IMR-90 (cell line): Measurements from ENCODE around the gene CHN1. TPM values are rescaled to one million over a fixed set of nuclear protein-coding genes. Genes with fewer than 3 reads are reported as not detected.

Experiments
- ATAC-seq: fragments of 200-7000 bp; cut with Tn5 transposase; 2 replicates; pipeline ENCODE4 v1.9.1; 2020; ENCODE audit warnings: low read depth, mild to moderate bottlenecking, moderate library complexity
- BruUV-seq: library from RNA; stranded (reverse); fragments of 400-500 nt; replicated peaks from 2 replicates; lab custom pipeline; 2021; lab: Mats Ljungman, UMichigan
- CTCF ChIA-PET: fragments of 300-600 bp; formaldehyde crosslinking; extraction: SDS; loops from one replicate; lab custom pipeline; 2021; ENCODE audit warnings: antibody characterized with exemption; lab: Yijun Ruan, JAX
- POLR2A ChIA-PET: fragments of 300-600 bp; sonication (Branson Sonifier 250); formaldehyde crosslinking; loops from one replicate; lab custom pipeline; 2022; ENCODE audit warnings: antibody characterized with exemption; ENCODE audit not compliant: unreplicated experiment; lab: Charles Lee
- DNase-seq: peaks from one replicate; pipeline ENCODE4 v3.0.0; 2013
- H2AFZ ChIP-seq: replicated peaks from 2 replicates; pipeline ENCODE3; 2013; ENCODE audit warnings: low read length, mild to moderate bottlenecking; ENCODE audit not compliant: poor library complexity
- H2AK5ac ChIP-seq: 2 replicates; pipeline ENCODE4 v1.6.1; 2013; ENCODE audit warnings: low read depth, low read length, inconsistent platforms
- H2AK9ac ChIP-seq: replicated peaks from 2 replicates; pipeline ENCODE3; 2013; ENCODE audit warnings: mild to moderate bottlenecking, low read depth, low read length, moderate library complexity; ENCODE audit not compliant: poor library complexity
- H2BK120ac ChIP-seq: 2 replicates; pipeline ENCODE4 v1.6.1; 2013; ENCODE audit warnings: low read depth, low read length, inconsistent platforms
- H2BK15ac ChIP-seq: 3 replicates; pipeline ENCODE4 v1.6.1; 2013; ENCODE audit warnings: low read depth, low read length, inconsistent platforms
- H2BK20ac ChIP-seq: 2 replicates; pipeline ENCODE4 v1.6.1; 2013; ENCODE audit warnings: low read depth, mild to moderate bottlenecking, inconsistent platforms, low read length, moderate library complexity
- H2BK5ac ChIP-seq: 2 replicates; pipeline ENCODE4 v1.6.1; 2013; ENCODE audit warnings: mild to moderate bottlenecking, low read depth, low read length, inconsistent platforms; ENCODE audit not compliant: poor library complexity, severe bottlenecking
- H3K14ac ChIP-seq: replicated peaks from 2 replicates; pipeline ENCODE4 v1.6.1; 2013; ENCODE audit warnings: low read depth, low read length, inconsistent platforms
- H3K18ac ChIP-seq: 2 replicates; pipeline ENCODE4 v1.6.1; 2013; ENCODE audit warnings: low read depth, low read length, control low read depth
- H3K23ac ChIP-seq: 2 replicates; pipeline ENCODE4 v1.6.1; 2013; ENCODE audit warnings: low read depth, low read length, inconsistent platforms
- H3K27ac ChIP-seq: 2 replicates; pipeline ENCODE4 v1.5.1; 2013; ENCODE audit warnings: mild to moderate bottlenecking, control low read depth, low read length; ENCODE audit not compliant: insufficient read depth
- H3K27me3 ChIP-seq: 2 replicates; pipeline ENCODE4 v1.6.1; 2013; ENCODE audit warnings: low read length; ENCODE audit not compliant: control insufficient read depth, insufficient read depth
- H3K36me3 ChIP-seq: 2 replicates; pipeline ENCODE4 v1.6.1; 2013; ENCODE audit warnings: low read length, mixed read lengths; ENCODE audit not compliant: control insufficient read depth, insufficient read depth
- H3K4ac ChIP-seq: 2 replicates; pipeline ENCODE4 v1.6.1; 2013; ENCODE audit warnings: low read depth, low read length, inconsistent platforms
- H3K4me1 ChIP-seq: 2 replicates; pipeline ENCODE4 v1.6.1; 2013; ENCODE audit warnings: low read length, mixed read lengths; ENCODE audit not compliant: control insufficient read depth, insufficient read depth
- H3K4me2 ChIP-seq: 2 replicates; pipeline ENCODE4 v1.6.1; 2013; ENCODE audit warnings: low read depth, mild to moderate bottlenecking, control low read depth, low read length, moderate library complexity
- H3K4me3 ChIP-seq: 2 replicates; pipeline ENCODE4 v1.5.1; 2013; ENCODE audit warnings: low read depth, mild to moderate bottlenecking, control low read depth, low read length, moderate library complexity; ENCODE audit not compliant: insufficient read depth
- H3K56ac ChIP-seq: 2 replicates; pipeline ENCODE4 v1.6.1; 2013; ENCODE audit warnings: low read length, inconsistent platforms; ENCODE audit not compliant: insufficient read depth; ENCODE audit errors: extremely low read depth
- H3K79me1 ChIP-seq, 2 experiments: 2 replicates each; pipeline ENCODE4 v1.6.1; 2013; ENCODE audit warnings: low read length in 2 of 2, inconsistent platforms in 1 of 2, low read depth in 1 of 2
- H3K9ac ChIP-seq: 2 replicates; pipeline ENCODE4 v1.6.1; 2013; ENCODE audit warnings: low read depth, low read length, control low read depth
- H3K9me1 ChIP-seq: 2 replicates; pipeline ENCODE4 v1.6.1; 2013; ENCODE audit warnings: low read length, inconsistent platforms; ENCODE audit not compliant: insufficient read depth
- H3K9me3 ChIP-seq: 2 replicates; pipeline ENCODE4 v1.6.1; 2013; ENCODE audit warnings: low read length; ENCODE audit not compliant: control insufficient read depth, insufficient read depth
- H4K20me1 ChIP-seq: 2 replicates; pipeline ENCODE4 v1.6.1; 2013; ENCODE audit warnings: low read length, inconsistent platforms; ENCODE audit not compliant: insufficient read depth
- H4K5ac ChIP-seq: 2 replicates; pipeline ENCODE4 v1.6.1; 2013; ENCODE audit warnings: mild to moderate bottlenecking, low read depth, low read length, control low read depth
- H4K8ac ChIP-seq, 2 experiments: 2 replicates each; pipeline ENCODE4 v1.6.1; 2013; ENCODE audit warnings: low read depth in 2 of 2, low read length in 2 of 2, control low read depth in 1 of 2, inconsistent platforms in 1 of 2
- H4K91ac ChIP-seq: 2 replicates; pipeline ENCODE4 v1.6.1; 2013; ENCODE audit warnings: low read depth, low read length, inconsistent platforms; ENCODE audit not compliant: insufficient read depth
- BHLHE40 ChIP-seq: fragments of 150-350 bp; IDR thresholded peaks from 2 replicates; pipeline ENCODE4 v1.6.1; 2016; ENCODE audit warnings: mild to moderate bottlenecking, low read depth, low read length
- CEBPB ChIP-seq: IDR thresholded peaks from 2 replicates; pipeline ENCODE4 v1.6.1; 2012; ENCODE audit warnings: low read depth, low read length, improper control_type of control experiment
- CHD1 ChIP-seq: IDR thresholded peaks from 2 replicates; pipeline ENCODE4 v1.6.1; 2012; ENCODE audit warnings: low read depth, low read length, improper control_type of control experiment
- FOS ChIP-seq: fragments of 150-350 bp; IDR thresholded peaks from 2 replicates; pipeline ENCODE4 v1.6.1; 2016; ENCODE audit warnings: low read depth, low read length
- MAFK ChIP-seq: IDR thresholded peaks from 2 replicates; pipeline ENCODE4 v1.6.1; 2012; ENCODE audit warnings: low read depth, low read length, improper control_type of control experiment
- MAZ ChIP-seq: IDR thresholded peaks from 2 replicates; pipeline ENCODE4 v1.6.1; 2012; ENCODE audit warnings: low read depth, mild to moderate bottlenecking, low read length, improper control_type of control experiment, moderate library complexity, borderline replicate concordance
- MXI1 ChIP-seq: IDR thresholded peaks from 2 replicates; pipeline ENCODE4 v1.6.1; 2012; ENCODE audit warnings: low read depth, mild to moderate bottlenecking, low read length, moderate library complexity, borderline replicate concordance
- NFE2L2 ChIP-seq: fragments of 150-350 bp; IDR thresholded peaks from 2 replicates; pipeline ENCODE4 v1.6.1; 2016; ENCODE audit warnings: low read depth, mild to moderate bottlenecking, low read length
- POLR2A ChIP-seq: IDR thresholded peaks from 2 replicates; pipeline ENCODE4 v1.6.1; 2012; ENCODE audit warnings: mild to moderate bottlenecking, low read depth, low read length
- RAD21 ChIP-seq: IDR thresholded peaks from 2 replicates; pipeline ENCODE4 v1.6.1; 2012; ENCODE audit warnings: low read length, improper control_type of control experiment
- RCOR1 ChIP-seq: IDR thresholded peaks from 2 replicates; pipeline ENCODE4 v1.6.1; 2012; ENCODE audit warnings: mild to moderate bottlenecking, low read length, improper control_type of control experiment; ENCODE audit not compliant: insufficient replicate concordance
- RFX5 ChIP-seq: IDR thresholded peaks from 2 replicates; pipeline ENCODE4 v1.8.0; 2012; ENCODE audit warnings: low read depth, mild to moderate bottlenecking, low read length, moderate library complexity
- SMC3 ChIP-seq: fragments of 150-350 bp; IDR thresholded peaks from 2 replicates; pipeline ENCODE4 v1.6.1; 2016; ENCODE audit warnings: low read depth, mild to moderate bottlenecking, antibody characterized with exemption, low read length, moderate library complexity
- WGBS, 2 experiments: methylation state at CpG; one replicate each; pipeline versions ENCODE4 v1.1.5 to v1.1.7; 2013; ENCODE audit warnings: missing lambda C conversion rate in 2 of 2; ENCODE audit not compliant: insufficient read length in 1 of 2; ENCODE audit errors: extremely low coverage in 2 of 2; 5-methylcytosine and 5-hydroxymethylcytosine counted together
- dilution Hi-C: fragments of 300-500 bp; cut with HindIII; formaldehyde crosslinking; loops from one replicate; pipeline ENCODE4 v1.14.3; 2018; ENCODE audit warnings: low sequenced_read_pairs; ENCODE audit not compliant: unreplicated experiment
- in situ Hi-C: fragments of 300-500 bp; cut with MboI; formaldehyde crosslinking; loops from 3 replicates; pipeline ENCODE4 v1.14.3; 2019; ENCODE audit warnings: low sequenced_read_pairs, inconsistent platforms, mixed read lengths
- intact Hi-C: fragments of 100-400 bp; cut with micrococcal nuclease; formaldehyde crosslinking; loops from 2 replicates; pipeline ENCODE4 v1.10.0; 2022
- polyA plus RNA-seq, 3 experiments: library from polyadenylated mRNA; depleted of rRNA; stranded (reverse); fragments of >200 nt; gene quantifications; 2 replicates each; pipeline ENCODE4 v1.2.3, GENCODE V29; 2012; ENCODE audit warnings: low replicate concordance in 1 of 3
- total RNA-seq: library from RNA; depleted of rRNA; stranded (reverse); fragments of >200 nt; gene quantifications from 2 replicates; pipeline ENCODE4 v1.2.3, GENCODE V29; 2012
- TF ChIP-seq, protein P1 (sequence below): conservative IDR thresholded peaks from 2 replicates; pipeline ENCODE4 v1.5.1; 2012; ENCODE audit warnings: mild to moderate bottlenecking, low read depth, low read length, improper control_type of control experiment
- TF ChIP-seq, protein P2 (sequence below): fragments of 150-350 bp; IDR thresholded peaks from 2 replicates; pipeline ENCODE4 v1.6.1; 2017; ENCODE audit warnings: mild to moderate bottlenecking, antibody characterized with exemption, low read length, low read depth

CHN1 gene
- total and polyA plus RNA-seq, 2 of the 4 experiments (the other 2 are of a cell fraction): 58.4 to 66.9 TPM

DNA sequence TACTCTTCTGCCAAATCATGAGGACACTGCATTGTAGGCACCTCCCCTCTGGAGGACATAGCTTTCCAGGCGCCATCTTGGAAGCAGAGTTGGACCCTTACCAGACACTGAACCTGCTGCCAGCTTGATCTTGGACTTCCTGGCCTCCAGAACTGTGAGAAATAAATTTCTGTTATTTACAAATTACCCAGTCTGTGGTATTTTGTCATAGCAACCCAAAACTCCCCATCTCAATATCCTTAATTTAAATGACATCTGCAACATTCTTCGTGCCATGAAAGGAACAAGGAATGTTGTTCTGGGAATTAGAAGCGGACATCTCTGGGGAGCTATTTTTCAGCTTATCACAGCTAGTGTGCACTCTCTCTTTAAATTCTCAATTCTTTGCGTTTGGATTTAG lies 183.6 kb downstream of the CHN1 start:
- WGBS, 2 experiments: no CpG with 5 or more reads among the region's 4 CpGs
- H2BK120ac ChIP-seq: no peak overlapping the region
- no peak overlapping the region for H4K5ac ChIP-seq
- H4K8ac ChIP-seq: no peak overlapping the region
- no peak overlapping the region for H2AFZ ChIP-seq
- no TSS peak for BruUV-seq
- no peak overlapping the region for H3K23ac ChIP-seq
- no peak overlapping the region for H3K27ac ChIP-seq
- H3K9me3 ChIP-seq: no peaks in the 10 kb centered on the region
- dilution Hi-C loops (no loop called here), in situ Hi-C loops (no loop called here), intact Hi-C loops (no loop called here)
- peaks cover 4% of the 10 kb centered on the region; the same call in 1 of the 2 replicates for H3K4me1 ChIP-seq
- no peak overlapping the region for H2BK15ac ChIP-seq
- POLR2A ChIA-PET: no interaction called here
- DNase-seq: no peak
- H3K9ac ChIP-seq: no peak overlapping the region
- peaks cover 9% of the 10 kb centered on the region for H3K36me3 ChIP-seq
- CTCF ChIA-PET: no interaction called here
- H3K18ac ChIP-seq: no peak overlapping the region
- no peak for ATAC-seq
- no peak overlapping the region for H3K4me2 ChIP-seq
- H4K91ac ChIP-seq: no peak overlapping the region
- no peak overlapping the region for H3K14ac ChIP-seq
- H3K4ac ChIP-seq: no peak overlapping the region
- no peak for TF ChIP-seq BHLHE40
- no peak for TF ChIP-seq NFE2L2
- no peak for TF ChIP-seq MXI1
- TF ChIP-seq RAD21: no peak
- TF ChIP-seq MAZ: no peak
- TF ChIP-seq RFX5: no peak
- no peak for TF ChIP-seq CEBPB
- TF ChIP-seq SMC3: no peak
- no peak for TF ChIP-seq FOS
- no peak for TF ChIP-seq CHD1
- no peak for TF ChIP-seq RCOR1
- no peak for TF ChIP-seq MAFK
- TF ChIP-seq, protein P1, sequence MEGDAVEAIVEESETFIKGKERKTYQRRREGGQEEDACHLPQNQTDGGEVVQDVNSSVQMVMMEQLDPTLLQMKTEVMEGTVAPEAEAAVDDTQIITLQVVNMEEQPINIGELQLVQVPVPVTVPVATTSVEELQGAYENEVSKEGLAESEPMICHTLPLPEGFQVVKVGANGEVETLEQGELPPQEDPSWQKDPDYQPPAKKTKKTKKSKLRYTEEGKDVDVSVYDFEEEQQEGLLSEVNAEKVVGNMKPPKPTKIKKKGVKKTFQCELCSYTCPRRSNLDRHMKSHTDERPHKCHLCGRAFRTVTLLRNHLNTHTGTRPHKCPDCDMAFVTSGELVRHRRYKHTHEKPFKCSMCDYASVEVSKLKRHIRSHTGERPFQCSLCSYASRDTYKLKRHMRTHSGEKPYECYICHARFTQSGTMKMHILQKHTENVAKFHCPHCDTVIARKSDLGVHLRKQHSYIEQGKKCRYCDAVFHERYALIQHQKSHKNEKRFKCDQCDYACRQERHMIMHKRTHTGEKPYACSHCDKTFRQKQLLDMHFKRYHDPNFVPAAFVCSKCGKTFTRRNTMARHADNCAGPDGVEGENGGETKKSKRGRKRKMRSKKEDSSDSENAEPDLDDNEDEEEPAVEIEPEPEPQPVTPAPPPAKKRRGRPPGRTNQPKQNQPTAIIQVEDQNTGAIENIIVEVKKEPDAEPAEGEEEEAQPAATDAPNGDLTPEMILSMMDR: no peak
- TF ChIP-seq POLR2A: no peak
- TF ChIP-seq, protein P2, sequence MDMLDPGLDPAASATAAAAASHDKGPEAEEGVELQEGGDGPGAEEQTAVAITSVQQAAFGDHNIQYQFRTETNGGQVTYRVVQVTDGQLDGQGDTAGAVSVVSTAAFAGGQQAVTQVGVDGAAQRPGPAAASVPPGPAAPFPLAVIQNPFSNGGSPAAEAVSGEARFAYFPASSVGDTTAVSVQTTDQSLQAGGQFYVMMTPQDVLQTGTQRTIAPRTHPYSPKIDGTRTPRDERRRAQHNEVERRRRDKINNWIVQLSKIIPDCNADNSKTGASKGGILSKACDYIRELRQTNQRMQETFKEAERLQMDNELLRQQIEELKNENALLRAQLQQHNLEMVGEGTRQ: no peak
- no peak overlapping the region for H2AK5ac ChIP-seq
- peaks cover 3% of the 10 kb centered on the region; the same call in 1 of the 2 replicates for H3K9me1 ChIP-seq
- H4K20me1 ChIP-seq: no peaks in the 10 kb centered on the region
- no peak overlapping the region for H2BK5ac ChIP-seq
- no peak overlapping the region for H2AK9ac ChIP-seq
- H2BK20ac ChIP-seq: no peak overlapping the region
- H3K27me3 ChIP-seq: no peaks in the 10 kb centered on the region
- no peak overlapping the region for H3K56ac ChIP-seq
- H3K4me3 ChIP-seq: no peak overlapping the region
- peaks cover 11 to 32% of the 10 kb centered on the region in 2 experiments for H3K79me1 ChIP-seq
